ENCODE results near the gene ABCA13. TPM values are rescaled to one million over a fixed set of nuclear protein-coding genes. Genes with fewer than 3 reads are reported as not detected.

Gene ABCA13
- total RNA-seq, 1 donor from 2014 or later = not detected

DNA sequence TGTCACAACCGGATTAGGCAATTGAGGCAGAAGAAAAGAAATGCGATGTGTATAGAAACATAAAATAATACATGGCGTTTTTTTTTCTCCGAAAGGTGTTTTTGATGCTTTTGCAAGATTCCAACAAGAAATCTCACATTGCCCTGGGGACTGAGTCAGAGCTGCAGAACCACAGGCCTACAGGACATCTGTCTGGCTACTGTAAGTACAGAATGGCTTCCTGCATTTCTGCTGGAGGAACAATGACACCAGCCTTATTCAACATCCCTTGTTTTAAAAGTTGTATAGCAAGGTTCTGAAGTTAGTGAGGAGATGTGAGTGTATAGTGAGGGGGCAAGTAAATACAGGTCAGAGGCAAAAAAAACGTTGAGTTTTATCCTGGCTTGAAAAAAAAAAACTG is 256.4 kb downstream of the ABCA13 start:
- Mint-ChIP-seq H3K4me1 (peaks cover 5% of the 10 kb centered on the region), H3K27ac (no peak overlapping the region), H3K36me3 (no peaks in the 10 kb centered on the region), H3K27me3 (ENCODE audit: insufficient read depth, low read depth) (no peaks in the 10 kb centered on the region), H3K9me3 (no peaks in the 10 kb centered on the region), H3K4me3 (no peak overlapping the region)
- DNase-seq (ENCODE audit: low spot score) = no peak
- Histone ChIP-seq H3K27ac (no peak overlapping the region), H3K9ac (no peak overlapping the region), H3K4me3 (no peak overlapping the region), H3K4me1 (no peaks in the 10 kb centered on the region), H3F3A (ENCODE audit: low read depth) (no peaks in the 10 kb centered on the region), H2AFZ (replicated peaks) (no peak overlapping the region), H3K79me2 (ENCODE audit: low read depth) (no peaks in the 10 kb centered on the region), H3K27me3 (no peaks in the 10 kb centered on the region), H3K36me3 (no peaks in the 10 kb centered on the region), H3K9me3 (ENCODE audit: low read depth) (no peaks in the 10 kb centered on the region), H3K4me2 (no peak overlapping the region), H4K20me1 (ENCODE audit: low read depth) (no peaks in the 10 kb centered on the region)
- TF ChIP-seq EZH2phosphoT487 (IDR thresholded peaks at IDR 0.05) (no peak), EZH2 (IDR thresholded peaks at IDR 0.05) (no peak)
- TF ChIP-seq, protein P1, sequence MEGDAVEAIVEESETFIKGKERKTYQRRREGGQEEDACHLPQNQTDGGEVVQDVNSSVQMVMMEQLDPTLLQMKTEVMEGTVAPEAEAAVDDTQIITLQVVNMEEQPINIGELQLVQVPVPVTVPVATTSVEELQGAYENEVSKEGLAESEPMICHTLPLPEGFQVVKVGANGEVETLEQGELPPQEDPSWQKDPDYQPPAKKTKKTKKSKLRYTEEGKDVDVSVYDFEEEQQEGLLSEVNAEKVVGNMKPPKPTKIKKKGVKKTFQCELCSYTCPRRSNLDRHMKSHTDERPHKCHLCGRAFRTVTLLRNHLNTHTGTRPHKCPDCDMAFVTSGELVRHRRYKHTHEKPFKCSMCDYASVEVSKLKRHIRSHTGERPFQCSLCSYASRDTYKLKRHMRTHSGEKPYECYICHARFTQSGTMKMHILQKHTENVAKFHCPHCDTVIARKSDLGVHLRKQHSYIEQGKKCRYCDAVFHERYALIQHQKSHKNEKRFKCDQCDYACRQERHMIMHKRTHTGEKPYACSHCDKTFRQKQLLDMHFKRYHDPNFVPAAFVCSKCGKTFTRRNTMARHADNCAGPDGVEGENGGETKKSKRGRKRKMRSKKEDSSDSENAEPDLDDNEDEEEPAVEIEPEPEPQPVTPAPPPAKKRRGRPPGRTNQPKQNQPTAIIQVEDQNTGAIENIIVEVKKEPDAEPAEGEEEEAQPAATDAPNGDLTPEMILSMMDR (IDR thresholded peaks at IDR 0.05) = no peak

DNA sequence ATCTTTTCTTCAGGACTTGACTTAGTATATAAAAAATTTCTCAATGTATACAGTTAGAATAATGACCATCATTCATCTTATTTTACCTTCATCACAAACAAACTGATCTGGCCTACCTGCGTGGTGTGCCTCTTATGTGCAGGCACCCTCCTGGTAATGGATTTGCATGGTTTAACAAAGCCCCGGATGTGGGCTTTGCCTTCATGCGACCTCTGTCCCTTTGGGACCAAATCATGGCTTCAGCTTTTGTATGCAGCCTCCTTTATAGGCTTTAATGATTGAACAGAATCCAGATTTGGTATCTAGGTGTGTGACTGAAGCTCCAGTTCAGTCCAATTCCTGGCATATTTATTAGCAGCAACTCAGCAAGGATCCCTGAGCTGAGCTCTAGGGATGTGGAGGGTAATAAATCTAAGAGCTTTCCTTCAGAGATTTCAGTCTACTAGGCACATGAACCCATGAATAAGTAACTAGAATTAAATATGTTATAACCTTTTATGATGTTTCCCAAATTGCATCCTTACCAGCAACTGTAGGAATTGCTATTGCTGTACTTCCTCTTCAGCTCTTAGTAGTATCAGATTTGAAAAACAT is 256.9 kb downstream of the ABCA13 start:
- no peak overlapping the region for H3K27ac Mint-ChIP-seq
- no peak for DNase-seq (ENCODE audit: low spot score)
- H3K4me3 ChIP-seq = no peak overlapping the region
- H2AFZ ChIP-seq (replicated peaks) = peak overlapping the region; percentile 61
- H3K36me3 Mint-ChIP-seq = no peaks in the 10 kb centered on the region
- TF ChIP-seq EZH2phosphoT487 (IDR thresholded peaks at IDR 0.05) (no peak), EZH2 (IDR thresholded peaks at IDR 0.05) (no peak)
- TF ChIP-seq, protein P1 (IDR thresholded peaks at IDR 0.05) = no peak
- H3K79me2 ChIP-seq (ENCODE audit: low read depth) = no peaks in the 10 kb centered on the region
- no peaks in the 10 kb centered on the region for H4K20me1 ChIP-seq (ENCODE audit: low read depth)
- no peaks in the 10 kb centered on the region for H3F3A ChIP-seq (ENCODE audit: low read depth)
- no peaks in the 10 kb centered on the region for H3K27me3 ChIP-seq
- H3K4me2 ChIP-seq = no peak overlapping the region
- H3K36me3 ChIP-seq = no peaks in the 10 kb centered on the region
- H3K9me3 ChIP-seq (ENCODE audit: low read depth) = no peaks in the 10 kb centered on the region
- no peaks in the 10 kb centered on the region for H3K4me1 ChIP-seq
- H3K4me1 Mint-ChIP-seq = peaks cover 5% of the 10 kb centered on the region
- H3K27ac ChIP-seq = no peak overlapping the region
- no peak overlapping the region for H3K9ac ChIP-seq
- no peaks in the 10 kb centered on the region for H3K9me3 Mint-ChIP-seq
- H3K27me3 Mint-ChIP-seq (ENCODE audit: insufficient read depth, low read depth) = no peaks in the 10 kb centered on the region
- H3K4me3 Mint-ChIP-seq = no peak overlapping the region

DNA sequence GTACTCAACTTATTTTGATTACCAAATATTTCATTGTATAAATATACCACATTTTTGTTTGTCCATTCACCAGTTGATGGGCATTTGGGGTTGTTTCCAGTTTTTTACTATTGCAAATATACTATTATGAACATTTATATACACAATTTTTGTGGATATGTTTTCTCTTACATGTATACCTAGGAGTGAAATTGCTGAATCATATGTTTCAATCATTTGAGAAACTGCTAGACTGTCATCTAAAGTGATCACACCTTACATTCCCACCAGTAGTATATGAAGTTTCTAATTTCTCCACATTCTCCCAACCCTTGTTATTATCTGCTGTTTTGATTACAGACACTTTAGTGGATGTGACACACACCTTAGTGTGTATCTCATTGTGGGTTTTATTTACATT is 257.9 kb downstream of the ABCA13 start:
- H3K9ac ChIP-seq = no peak overlapping the region
- H2AFZ ChIP-seq (replicated peaks) = no peak overlapping the region
- Mint-ChIP-seq H3K4me3 (no peak overlapping the region), H3K27me3 (ENCODE audit: insufficient read depth, low read depth) (no peaks in the 10 kb centered on the region), H3K27ac (no peak overlapping the region), H3K36me3 (no peaks in the 10 kb centered on the region), H3K9me3 (no peaks in the 10 kb centered on the region), H3K4me1 (peaks cover 5% of the 10 kb centered on the region)
- H3F3A ChIP-seq (ENCODE audit: low read depth) = no peaks in the 10 kb centered on the region
- no peak overlapping the region for H3K4me2 ChIP-seq
- no peaks in the 10 kb centered on the region for H3K27me3 ChIP-seq
- no peak overlapping the region for H3K4me3 ChIP-seq
- no peaks in the 10 kb centered on the region for H3K36me3 ChIP-seq
- no peaks in the 10 kb centered on the region for H3K9me3 ChIP-seq (ENCODE audit: low read depth)
- H4K20me1 ChIP-seq (ENCODE audit: low read depth) = no peaks in the 10 kb centered on the region
- H3K27ac ChIP-seq = no peak overlapping the region
- no peak for DNase-seq (ENCODE audit: low spot score)
- no peaks in the 10 kb centered on the region for H3K4me1 ChIP-seq
- no peak for TF ChIP-seq EZH2phosphoT487 (IDR thresholded peaks at IDR 0.05)
- TF ChIP-seq, protein P1 (IDR thresholded peaks at IDR 0.05) = no peak
- no peak for TF ChIP-seq EZH2 (IDR thresholded peaks at IDR 0.05)
- H3K79me2 ChIP-seq (ENCODE audit: low read depth) = no peaks in the 10 kb centered on the region

All from neural progenitor cell (in vitro differentiated cells).